GM19372 (cell line): ENCODE results near the gene RNF212.
"Not testable (repeated sequence)": the region's sequence is repeated elsewhere in the genome, so short reads cannot be mapped to it uniquely, and the experiment has no call there.

Experiments used
- ATAC-seq: cut with Tn5 transposase; IDR thresholded peaks from one replicate; pipeline ENCODE4 v1.9.1; 2021; ENCODE audit warnings: mild to moderate bottlenecking, low read depth, moderate library complexity; ENCODE audit not compliant: unreplicated experiment

RNF212 gene

DNA sequence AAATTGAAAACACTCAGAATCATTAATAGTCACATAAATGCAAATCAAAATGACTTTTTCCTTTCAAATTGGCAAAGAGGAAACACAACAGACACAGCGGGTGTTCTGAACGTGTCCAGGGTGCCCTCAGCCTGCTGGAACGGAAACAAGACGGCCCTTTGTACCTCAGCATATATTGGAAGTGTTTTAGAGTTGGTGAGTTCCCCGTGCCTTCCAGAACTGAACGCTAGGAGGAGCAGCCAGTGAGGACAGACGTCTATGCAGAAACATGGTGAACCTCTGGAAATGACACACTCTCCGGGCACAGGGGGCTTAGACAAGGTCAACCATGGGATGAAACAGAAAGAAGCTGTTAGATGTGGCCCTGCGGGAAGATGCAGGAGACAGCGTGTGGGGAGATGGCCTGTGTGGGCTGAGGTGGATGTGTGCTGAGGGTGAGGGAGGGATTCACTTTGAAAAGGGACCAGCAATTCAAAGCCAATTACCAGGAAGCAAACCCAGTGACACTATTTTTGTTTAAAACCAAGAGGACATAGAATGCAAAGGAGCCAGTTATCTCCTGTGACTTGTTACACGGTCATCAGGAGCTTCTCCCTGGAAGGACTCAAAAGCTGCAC, 40.4 kb downstream of the RNF212 start:
- ATAC-seq: no peak

DNA sequence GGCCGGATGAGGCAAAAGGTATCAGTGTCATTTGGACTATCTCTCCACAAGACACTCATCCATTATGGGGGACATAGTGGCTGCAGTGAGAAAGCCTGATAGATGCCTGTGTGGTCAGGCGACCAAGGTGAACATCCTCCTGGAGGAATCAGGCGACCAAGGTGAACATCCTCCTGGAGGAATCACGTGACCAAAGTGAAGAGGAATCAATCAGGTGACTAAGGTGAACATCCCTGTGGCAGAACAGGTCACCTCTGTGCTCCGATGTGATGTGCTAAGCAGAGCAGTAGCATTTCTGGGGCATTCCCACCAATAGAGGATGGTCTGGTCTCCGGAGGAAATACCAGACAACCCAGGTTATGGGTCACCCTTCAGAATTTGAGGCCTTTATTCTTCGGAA, 44.0 kb downstream of the RNF212 start:
- ATAC-seq: no peak

DNA sequence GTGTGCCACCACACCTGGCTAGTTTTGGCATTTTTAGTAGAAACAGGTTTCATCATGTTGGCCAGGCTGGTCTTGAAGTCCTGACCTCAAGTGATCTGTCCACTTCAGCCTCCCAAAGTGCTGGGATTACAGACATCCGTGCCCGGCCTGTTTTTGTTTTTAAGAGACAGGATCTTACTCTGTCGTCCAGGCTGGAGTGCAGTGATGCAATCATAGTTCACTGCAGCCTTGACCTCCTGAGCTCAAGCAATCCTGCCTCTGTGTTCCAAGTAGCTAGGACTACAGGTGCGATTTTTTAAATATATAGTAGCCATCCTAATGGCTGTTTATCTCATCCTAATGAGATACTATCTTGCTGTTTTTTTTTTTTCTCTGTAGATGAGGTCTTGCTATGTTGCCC, 47.6 kb downstream of the RNF212 start:
- ATAC-seq: no peak

DNA sequence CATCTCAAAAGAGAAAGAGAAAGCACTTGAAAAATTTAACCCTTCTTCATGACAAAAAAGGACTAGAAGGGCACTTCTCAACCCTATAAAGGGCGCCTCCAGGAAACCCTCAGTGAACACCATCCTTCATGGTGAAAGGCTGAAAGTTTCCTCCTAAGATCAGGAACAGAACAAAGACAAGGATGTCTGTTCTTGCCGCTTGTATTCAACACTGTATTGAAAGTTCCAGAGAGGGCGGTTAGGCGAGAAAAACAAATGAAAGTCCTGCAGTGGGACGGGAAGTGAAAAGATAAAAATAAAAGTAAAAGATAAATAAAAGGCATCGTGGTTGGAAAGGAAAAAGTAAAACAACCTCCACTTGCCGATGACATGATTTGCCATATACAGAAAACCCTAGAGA, 50.9 kb downstream of the RNF212 start:
- no peak for ATAC-seq

DNA sequence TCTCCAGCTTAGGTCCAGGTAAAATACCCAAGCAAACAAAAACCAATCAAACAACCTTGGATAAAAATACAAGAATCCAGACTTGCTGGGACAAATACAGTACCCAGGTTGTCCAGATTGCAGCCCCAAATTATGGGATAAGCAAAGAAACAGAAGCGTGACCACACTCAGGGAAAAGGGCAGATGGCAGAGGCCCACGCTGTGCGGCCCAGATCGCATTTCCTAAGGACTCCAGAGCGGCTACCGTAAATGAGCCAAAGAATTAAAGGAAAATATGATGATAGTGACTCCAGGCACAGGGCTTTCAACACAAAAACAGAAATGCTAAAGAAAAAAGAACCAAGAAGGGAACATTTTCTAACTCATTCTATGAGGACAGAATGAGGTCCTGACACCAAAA, 51.6 kb downstream of the RNF212 start:
- ATAC-seq: no peak

DNA sequence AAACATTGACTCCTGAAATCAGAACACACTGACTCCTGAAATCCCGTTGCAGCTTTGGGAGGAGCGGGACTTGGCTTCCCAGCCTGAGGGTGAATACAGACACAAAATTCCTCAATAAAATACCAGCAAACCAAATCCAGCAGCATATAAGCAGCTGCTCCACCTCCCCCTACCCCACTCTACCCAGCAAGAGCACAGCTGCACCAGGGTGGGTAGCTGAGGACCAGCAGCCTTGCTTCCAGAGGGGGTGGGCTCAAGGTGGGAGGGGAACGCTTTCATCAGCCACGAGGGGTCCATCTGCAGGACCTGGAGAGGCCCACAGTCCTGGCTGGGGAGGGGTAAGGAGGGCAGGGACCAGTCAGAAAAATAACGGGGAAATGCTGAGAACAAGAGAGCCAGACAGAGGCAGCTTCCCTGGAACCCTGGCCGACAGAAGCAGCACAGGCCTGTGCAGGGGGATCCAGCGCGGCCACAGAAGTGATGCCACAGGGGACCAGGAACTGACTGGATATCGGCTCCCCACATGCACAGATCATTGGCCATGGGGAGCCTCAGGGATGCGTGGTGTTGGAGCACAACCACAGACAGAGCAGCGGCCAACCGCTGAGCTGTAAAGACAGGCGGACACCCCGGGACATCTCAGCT, 52.2 kb downstream of the RNF212 start:
- ATAC-seq: no peak

DNA sequence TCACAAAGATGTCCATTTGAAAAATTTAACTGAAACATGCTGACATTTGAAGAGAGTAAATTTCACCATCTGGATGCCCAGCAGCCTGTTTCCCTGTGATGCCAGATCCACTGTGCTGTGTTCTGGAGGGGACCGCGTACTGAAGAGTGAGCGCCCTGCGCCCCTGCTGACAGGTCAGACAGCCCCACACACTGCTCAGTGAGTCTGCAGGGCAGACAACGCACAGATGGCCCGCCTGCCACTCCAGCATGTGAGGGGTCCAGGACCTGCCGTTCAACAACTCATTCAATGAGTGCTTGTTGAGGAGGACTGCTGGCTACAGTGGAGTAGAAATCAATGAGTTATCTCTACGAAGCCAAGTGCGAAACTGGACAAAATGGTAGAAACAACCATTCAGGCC, 52.7 kb downstream of the RNF212 start:
- no peak for ATAC-seq

DNA sequence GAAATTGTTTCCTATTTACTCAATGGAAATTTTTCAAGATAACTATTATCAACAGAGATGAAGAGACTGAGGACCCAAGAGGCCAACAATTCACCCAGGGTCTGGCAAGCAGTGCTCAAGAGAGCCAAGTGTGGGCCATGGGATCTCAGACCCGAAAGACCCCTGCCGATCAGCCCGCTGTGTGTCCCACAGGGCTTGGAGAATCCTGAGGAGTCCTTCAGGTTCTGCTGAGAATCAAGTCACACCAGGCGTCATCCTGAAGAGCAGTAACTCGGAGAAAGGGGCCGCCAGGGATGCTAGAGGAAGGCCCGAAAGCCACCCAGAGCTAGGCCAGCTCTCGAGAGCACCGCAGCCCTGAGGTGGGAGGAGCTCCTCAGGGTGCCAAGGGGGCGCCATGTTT, 53.2 kb downstream of the RNF212 start:
- no peak for ATAC-seq

DNA sequence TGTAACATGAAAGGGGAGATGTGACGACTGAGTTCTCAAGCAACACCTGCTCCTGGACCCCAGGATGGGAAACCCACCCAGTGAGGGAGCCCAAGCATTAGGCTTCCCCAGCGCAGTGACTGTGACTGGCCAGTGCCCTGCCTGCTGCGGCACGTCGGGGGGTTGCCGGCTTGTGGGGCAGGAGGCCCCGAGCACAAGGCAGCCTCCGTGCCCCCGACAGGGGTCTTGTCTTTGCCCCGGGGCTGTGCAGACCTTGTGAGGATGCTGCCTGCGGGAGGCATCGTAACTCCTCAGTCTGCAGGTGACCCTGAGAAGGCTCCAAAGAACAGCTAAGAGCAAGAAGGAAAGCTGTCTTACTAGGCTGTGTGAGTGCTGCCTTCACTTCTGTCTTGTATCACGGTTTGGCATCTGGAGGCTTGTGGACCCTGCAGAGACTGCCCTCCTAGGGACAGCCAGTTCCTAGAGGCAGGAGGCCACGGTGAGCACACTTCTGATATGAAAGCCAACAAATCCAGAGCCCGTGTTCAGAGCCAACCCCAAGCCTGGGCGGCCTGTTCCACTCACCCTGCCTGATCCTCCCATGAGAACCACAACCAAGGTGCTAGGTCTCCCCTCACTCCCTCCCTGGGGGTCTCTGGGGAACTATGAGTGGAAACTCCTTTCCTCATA, 54.2 kb downstream of the RNF212 start:
- no peak for ATAC-seq

DNA sequence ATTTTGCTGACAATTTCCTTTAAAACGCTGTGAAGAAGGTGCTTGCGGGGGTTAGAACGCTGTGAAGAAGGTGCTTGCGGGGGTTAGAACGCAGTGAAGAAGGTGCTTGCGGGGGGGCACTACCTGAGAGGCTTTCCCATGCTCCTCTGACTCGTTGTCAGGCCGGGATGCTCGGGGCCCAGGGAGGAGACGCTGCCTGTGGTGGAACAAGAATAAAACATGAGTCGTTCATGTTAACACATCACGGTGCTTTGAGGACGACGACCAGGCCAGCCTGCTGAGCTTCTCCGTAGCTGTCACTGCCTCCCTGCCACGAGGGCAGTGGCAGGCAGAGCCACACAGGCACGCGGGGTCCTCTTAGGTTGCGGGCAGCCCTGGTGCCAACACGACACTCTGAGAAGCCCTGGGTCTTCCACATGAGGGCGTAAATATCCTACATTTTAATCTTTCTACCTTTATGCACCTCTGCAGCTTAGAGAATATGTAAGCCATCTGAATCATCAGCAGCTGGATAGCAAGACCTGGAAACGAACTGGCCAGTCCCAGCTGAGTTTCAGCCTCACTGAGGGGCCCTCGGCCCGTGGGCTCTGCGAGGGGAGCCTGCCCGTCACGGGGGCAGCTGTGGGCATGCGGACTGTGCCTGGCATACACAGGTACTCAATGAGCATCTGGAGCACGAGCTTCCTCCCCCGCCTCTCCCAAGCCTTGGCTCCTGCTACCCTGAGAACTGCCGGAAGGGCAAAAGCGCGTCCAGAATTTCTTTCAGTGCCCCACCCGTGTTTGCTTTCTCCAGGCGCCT, 55.0 kb downstream of the RNF212 start:
- no peak for ATAC-seq

DNA sequence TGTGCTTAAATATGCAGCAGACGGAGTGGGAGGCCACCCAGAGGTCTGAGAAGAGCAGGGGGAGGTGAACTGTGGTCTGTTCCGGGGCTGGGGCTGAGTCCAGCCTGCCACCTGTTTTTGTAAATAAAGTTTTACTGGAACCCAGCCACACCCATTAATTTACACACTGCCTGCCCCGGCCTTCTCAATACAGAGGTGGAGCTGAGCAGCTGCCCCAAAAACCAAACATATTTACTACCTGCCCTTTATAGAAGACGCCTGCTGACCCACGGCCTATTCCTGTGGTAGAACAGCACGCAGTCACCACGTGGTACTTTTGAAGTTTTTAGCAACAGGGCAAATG, 56.0 kb downstream of the RNF212 start:
- ATAC-seq: no peak

DNA sequence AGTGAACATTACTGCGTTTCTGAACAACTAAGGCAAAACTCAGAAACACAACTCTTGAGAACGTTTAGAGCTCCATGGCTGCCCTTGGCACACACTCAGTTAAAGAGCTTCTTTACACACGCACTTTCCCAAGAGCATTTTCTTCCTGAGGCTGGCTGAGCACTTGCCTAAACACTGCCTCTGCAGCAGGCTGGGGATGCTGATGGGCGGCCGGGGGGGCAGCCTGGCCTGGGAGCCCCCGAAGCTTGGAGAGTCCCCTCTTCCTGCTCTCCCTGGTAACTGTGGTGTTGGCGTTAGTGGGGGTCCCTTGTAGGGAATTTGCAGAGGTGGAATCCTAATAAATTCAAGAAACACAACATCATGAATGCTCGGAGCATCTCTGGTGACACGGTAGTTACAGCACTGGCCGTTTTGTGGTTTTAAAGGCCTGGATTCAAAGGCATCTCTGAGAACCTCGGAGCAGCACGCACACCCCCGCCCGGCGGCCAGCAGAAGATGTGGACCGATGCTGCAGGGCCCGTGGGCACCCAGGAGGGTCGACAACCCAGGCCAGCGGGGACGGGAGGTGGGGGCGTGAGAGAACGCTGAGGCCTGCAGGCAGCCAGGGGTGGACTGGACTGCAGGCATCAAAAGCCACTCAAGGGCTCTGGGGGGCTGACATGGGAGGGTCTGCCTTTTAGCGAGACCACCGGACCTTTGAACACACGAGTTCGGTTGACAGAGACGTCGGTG, 56.5 kb downstream of the RNF212 start:
- no peak for ATAC-seq

DNA sequence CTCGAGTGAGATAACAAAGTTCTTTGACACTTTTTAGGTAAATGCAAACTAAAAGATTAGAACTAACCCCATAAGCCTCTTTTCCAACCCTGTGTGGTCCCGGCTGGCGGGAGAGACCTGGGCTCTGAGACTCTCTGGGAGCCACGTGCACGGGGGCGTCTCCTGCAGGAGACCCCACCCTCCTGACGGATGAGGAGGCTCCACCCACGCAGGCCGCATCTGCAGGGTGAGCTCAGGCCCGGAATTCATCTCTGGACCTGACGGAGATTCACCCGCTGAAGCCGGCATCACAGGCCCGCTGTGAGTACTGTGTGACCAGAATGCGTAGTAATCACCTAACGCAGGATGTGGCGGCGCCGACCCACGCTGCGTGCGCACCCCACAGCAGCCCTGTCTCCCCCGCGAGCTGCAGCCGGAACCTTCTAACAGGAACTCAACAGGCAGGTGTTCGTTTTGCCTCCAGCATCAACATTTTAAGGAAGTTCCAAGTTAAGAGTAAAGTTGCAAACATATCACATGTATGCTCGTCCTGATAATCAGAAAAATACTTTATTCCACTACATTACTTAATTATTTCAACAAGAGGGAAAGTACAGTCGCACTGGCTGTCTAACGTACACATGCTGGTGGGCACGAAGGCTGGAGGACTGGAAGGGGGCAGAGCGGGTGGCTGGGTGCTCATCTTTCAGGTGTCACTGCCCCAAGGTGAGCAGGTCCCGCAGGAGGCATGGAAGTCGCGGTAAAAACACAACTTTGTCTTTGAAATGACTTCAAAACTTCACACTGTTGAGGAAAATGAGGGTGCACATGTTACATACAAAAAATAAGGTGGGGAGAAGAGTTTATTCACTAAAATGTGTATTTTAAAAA, 57.4 kb downstream of the RNF212 start:
- ATAC-seq: peak; percentile 75

DNA sequence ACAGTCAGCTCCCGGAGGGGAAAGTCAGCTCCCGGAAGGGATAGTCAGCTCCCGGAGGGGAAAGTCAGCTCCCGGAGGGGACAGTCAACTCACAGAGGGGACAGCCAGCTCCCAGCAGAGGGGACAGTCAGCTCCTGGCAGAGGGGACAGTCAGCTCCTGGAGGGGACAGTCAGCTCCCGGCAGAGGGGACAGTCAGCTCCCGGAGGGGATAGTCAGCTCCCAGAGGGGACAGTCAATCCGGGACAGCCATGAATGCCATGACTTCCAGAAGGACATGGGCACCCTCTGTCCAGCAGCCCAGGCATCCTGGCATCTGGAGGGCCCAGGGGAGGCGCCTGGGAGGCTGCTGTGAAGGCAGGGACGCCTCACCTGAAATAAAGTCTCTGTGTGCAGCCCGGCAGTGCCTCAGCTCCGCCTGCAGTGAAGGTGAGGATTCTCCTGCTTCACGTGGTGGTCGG, 58.1 kb downstream of the RNF212 start:
- not testable (repeated sequence) for ATAC-seq

DNA sequence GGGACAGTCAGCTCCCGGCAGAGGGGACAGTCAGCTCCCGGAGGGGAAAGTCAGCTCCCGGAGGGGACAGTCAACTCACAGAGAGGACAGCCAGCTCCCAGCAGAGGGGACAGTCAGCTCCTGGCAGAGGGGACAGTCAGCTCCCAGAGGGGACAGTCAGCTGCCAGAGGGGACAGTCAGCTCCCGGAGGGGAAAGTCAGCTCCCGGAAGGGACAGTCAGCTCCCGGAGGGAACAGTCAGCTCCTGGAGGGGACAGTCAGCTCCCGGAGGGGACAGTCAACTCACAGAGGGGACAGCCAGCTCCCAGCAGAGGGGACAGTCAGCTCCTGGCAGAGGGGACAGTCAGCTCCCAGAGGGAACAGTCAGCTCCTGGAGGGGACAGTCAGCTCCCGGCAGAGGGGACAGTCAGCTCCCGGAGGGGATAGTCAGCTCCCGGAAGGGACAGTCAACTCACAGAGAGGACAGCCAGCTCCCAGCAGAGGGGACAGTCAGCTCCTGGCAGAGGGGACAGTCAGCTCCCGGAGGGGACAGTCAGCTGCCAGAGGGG, 58.6 kb downstream of the RNF212 start:
- not testable (repeated sequence) for ATAC-seq

DNA sequence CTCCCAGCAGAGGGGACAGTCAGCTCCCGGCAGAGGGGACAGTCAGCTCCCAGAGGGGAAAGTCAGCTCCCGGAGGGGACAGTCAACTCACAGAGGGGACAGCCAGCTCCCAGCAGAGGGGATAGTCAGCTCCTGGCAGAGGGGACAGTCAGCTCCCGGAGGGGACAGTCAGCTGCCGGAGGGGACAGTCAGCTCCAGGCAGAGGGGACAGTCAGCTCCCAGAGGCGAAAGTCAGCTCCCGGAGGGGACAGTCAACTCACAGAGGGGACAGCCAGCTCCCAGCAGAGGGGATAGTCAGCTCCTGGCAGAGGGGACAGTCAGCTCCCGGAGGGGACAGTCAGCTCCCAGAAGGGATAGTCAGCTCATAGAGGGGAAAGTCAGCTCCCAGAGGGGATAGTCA, 59.5 kb downstream of the RNF212 start:
- ATAC-seq: not testable (repeated sequence)

DNA sequence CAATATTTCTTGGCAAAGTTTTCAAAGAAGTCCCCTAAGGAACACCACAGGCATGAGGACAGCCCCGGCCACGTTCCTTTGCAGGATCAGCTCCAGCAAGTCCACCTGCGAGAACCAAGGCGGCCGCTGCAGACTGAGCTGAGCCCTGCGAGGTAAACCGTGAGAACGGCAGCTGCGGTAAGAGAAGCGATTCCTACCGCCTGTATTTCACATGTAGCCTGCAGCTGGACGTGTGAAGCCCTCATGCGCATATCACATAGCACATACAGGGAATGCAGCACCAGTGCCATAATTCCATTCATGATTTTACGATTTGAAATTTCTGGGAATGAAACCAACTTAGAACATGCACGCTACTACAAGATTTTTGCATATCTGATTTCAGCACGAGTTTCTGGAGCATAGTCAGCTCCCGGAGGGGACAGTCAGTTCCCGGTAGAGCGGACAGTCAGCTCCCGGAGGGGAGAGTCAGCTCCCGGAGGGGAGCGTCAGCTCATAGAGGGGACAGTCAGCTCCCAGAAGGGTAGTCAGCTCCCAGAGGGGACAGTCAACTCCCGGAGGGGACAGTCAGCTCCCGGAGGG, 60.2 kb downstream of the RNF212 start:
- ATAC-seq: no peak

DNA sequence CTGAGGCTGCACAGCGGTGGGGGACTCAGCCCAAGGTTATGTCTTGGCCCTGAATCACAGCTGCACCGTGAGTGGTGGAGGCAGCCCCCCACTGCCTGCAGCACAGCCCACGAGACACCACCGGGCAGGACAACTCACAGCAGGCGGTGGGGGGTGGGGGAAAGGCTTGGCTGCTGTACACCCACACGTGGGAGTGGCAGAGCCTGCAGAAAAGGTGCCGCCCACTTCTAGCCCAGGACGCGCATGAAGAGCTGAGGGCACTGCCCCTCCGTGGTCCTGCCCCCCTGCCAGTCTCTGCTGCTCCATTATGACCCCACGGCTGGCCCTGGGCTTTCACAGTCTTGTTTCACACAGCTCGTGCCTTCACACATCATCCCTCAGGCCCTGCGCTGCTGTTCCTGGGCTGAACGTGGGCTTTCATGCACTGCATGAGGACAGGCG, 61.1 kb downstream of the RNF212 start:
- no peak for ATAC-seq

DNA sequence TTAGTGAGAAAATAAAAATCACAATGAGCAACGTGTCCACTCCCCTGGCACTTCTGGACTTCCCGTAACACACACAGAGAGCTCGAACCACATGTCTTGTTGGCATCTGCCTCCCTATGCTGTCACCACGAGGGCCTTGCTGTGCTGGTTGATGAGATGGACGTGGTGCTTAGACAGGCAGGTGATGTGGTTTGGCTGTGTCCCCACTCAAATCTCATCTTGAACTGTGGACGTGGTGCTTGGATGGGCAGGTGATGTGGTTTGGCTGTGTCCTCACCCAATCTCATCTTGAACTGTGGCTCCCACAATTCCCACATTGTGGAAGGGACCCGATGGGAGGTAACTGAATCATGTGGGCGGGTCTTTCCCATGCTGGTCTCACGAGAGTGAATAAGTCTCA, 61.9 kb downstream of the RNF212 start:
- no peak for ATAC-seq
